Thoracic aorta (tissue), 2 donors: ENCODE measurements around the gene WDFY4. TPM values are rescaled to one million over a fixed set of nuclear protein-coding genes. Genes with fewer than 3 reads are reported as not detected.

Experiments
- ATAC-seq: fragments of 150-250 bp; one replicate; pipeline ENCODE4 v1.8.0; 2017; ENCODE audit warnings: low read depth; ENCODE audit not compliant: insufficient number of reproducible peaks, low FRiP score
- DNase-seq: peaks from one replicate; pipeline ENCODE4 v3.0.0-alpha.2; 2020; ENCODE audit warnings: low spot score
- H3K27ac ChIP-seq, 2 donors: fragments of 200-600 bp; sonication (generic); 1 replicate in 1 of 2; 2 replicates in 1 of 2; pipeline ENCODE4 v1.5.1; 2016; ENCODE audit warnings: mild to moderate bottlenecking in 2 of 2, moderate library complexity in 2 of 2
- H3K27me3 ChIP-seq: fragments of 200-600 bp; sonication (generic); replicated peaks from 2 replicates; pipeline ENCODE4 v1.6.0; 2016; ENCODE audit warnings: mild to moderate bottlenecking; ENCODE audit not compliant: insufficient read depth
- H3K36me3 ChIP-seq: fragments of 200-600 bp; sonication (generic); one replicate; pipeline ENCODE4 v1.5.1; 2016
- H3K4me1 ChIP-seq, 2 donors: fragments of 200-600 bp; sonication (generic); 1 replicate in 1 of 2; 2 replicates in 1 of 2; pipeline versions ENCODE4 v1.5.1 to v1.6.0; 2016; ENCODE audit warnings: low read depth in 2 of 2, mild to moderate bottlenecking in 1 of 2; ENCODE audit not compliant: control insufficient read depth in 1 of 2
- H3K4me3 ChIP-seq: fragments of 200-600 bp; sonication (generic); 2 replicates; pipeline ENCODE4 v1.5.1; 2016; ENCODE audit warnings: mild to moderate bottlenecking
- H3K9me3 ChIP-seq: fragments of 200-600 bp; sonication (generic); 2 replicates; pipeline ENCODE4 v1.5.1; 2016
- CTCF ChIP-seq: fragments of 200-600 bp; sonication (generic); IDR thresholded peaks from one replicate; pipeline ENCODE4 v1.5.1; 2019; ENCODE audit warnings: antibody characterized with exemption
- total RNA-seq, 2 donors: library from RNA; depleted of rRNA; stranded (reverse); fragments of >200 nt; gene quantifications; one replicate each; pipeline versions ENCODE4 v1.1.0 to v1.2.3, GENCODE V29; 2016

WDFY4 gene
- total RNA-seq, 2 donors from 2014 or later: 10.0 to 14.9 TPM

- Histone ChIP-seq H3K36me3 (no peaks in the 10 kb centered on the region), H3K4me1 (no peaks in the 10 kb centered on the region), H3K27me3 (no peaks in the 10 kb centered on the region), H3K27ac (no peak overlapping the region), H3K4me3 (no peak overlapping the region), H3K9me3 (no peaks in the 10 kb centered on the region)
- TF ChIP-seq CTCF: no peak
- DNase-seq (no peak), ATAC-seq (no peak)
These were observed 253.1 kb downstream of the WDFY4 start for GRCh38 chr10:48937796-48938195.

- Histone ChIP-seq H3K27me3 (no peaks in the 10 kb centered on the region), H3K36me3 (no peaks in the 10 kb centered on the region), H3K4me1 (no peaks in the 10 kb centered on the region), H3K27ac (no peak overlapping the region), H3K9me3 (no peaks in the 10 kb centered on the region), H3K4me3 (no peak overlapping the region)
- no peak for TF ChIP-seq CTCF
- no peak for DNase-seq
- ATAC-seq: no peak
These were observed 253.6 kb downstream of the WDFY4 start for GRCh38 chr10:48938281-48938680.

- DNase-seq: no peak
- no peak for ATAC-seq
- no peaks in the 10 kb centered on the region for H3K9me3 ChIP-seq
These were observed 254.4 kb downstream of the WDFY4 start for GRCh38 chr10:48938990-48939536.

GRCh38 chr10:48939790-48940325, 255.2 kb downstream of the WDFY4 start, which contains the start of gene LRRC18:
LRRC18 (minus strand) TSS chr10:48939840; CDS start chr10:48914155, 25,685 bp downstream.
- H3K4me3 ChIP-seq: no peak within 1 kb of the TSS
- H3K36me3 ChIP-seq: no peaks in the 10 kb centered on the region
- no peaks in the 10 kb centered on the region for H3K9me3 ChIP-seq
- no peaks in the 10 kb centered on the region for H3K27me3 ChIP-seq
- no peak for DNase-seq
- no peaks in the 10 kb centered on the region for H3K4me1 ChIP-seq
- no peak within 1 kb of the TSS for H3K27ac ChIP-seq
- ATAC-seq: no peak
- TF ChIP-seq CTCF: no peak

More at GRCh38 chr10:48938990-48939536, 254.4 kb downstream of the WDFY4 start:
- Histone ChIP-seq H3K4me3 (no peak overlapping the region), H3K4me1 (no peaks in the 10 kb centered on the region), H3K27me3 (no peaks in the 10 kb centered on the region), H3K27ac (no peak overlapping the region), H3K36me3 (no peaks in the 10 kb centered on the region)
- no peak for TF ChIP-seq CTCF

- no peak for DNase-seq
- Histone ChIP-seq H3K4me1 (no peaks in the 10 kb centered on the region), H3K36me3 (no peaks in the 10 kb centered on the region), H3K9me3 (no peaks in the 10 kb centered on the region), H3K27ac (no peak overlapping the region), H3K27me3 (no peaks in the 10 kb centered on the region), H3K4me3 (no peak overlapping the region)
- ATAC-seq: no peak
- TF ChIP-seq CTCF: no peak
These were observed 255.7 kb downstream of the WDFY4 start for GRCh38 chr10:48940372-48940771.
